HG02938 (cell line): Measurements from ENCODE around the gene AFAP1.

Source experiments
- ATAC-seq: cut with Tn5 transposase; IDR thresholded peaks from one replicate; pipeline ENCODE4 v1.9.1; 2021; ENCODE audit warnings: mild to moderate bottlenecking, moderate library complexity; ENCODE audit not compliant: unreplicated experiment

Gene AFAP1, protein sequence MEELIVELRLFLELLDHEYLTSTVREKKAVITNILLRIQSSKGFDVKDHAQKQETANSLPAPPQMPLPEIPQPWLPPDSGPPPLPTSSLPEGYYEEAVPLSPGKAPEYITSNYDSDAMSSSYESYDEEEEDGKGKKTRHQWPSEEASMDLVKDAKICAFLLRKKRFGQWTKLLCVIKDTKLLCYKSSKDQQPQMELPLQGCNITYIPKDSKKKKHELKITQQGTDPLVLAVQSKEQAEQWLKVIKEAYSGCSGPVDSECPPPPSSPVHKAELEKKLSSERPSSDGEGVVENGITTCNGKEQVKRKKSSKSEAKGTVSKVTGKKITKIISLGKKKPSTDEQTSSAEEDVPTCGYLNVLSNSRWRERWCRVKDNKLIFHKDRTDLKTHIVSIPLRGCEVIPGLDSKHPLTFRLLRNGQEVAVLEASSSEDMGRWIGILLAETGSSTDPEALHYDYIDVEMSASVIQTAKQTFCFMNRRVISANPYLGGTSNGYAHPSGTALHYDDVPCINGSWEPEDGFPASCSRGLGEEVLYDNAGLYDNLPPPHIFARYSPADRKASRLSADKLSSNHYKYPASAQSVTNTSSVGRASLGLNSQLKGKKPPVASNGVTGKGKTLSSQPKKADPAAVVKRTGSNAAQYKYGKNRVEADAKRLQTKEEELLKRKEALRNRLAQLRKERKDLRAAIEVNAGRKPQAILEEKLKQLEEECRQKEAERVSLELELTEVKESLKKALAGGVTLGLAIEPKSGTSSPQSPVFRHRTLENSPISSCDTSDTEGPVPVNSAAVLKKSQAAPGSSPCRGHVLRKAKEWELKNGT

DNA sequence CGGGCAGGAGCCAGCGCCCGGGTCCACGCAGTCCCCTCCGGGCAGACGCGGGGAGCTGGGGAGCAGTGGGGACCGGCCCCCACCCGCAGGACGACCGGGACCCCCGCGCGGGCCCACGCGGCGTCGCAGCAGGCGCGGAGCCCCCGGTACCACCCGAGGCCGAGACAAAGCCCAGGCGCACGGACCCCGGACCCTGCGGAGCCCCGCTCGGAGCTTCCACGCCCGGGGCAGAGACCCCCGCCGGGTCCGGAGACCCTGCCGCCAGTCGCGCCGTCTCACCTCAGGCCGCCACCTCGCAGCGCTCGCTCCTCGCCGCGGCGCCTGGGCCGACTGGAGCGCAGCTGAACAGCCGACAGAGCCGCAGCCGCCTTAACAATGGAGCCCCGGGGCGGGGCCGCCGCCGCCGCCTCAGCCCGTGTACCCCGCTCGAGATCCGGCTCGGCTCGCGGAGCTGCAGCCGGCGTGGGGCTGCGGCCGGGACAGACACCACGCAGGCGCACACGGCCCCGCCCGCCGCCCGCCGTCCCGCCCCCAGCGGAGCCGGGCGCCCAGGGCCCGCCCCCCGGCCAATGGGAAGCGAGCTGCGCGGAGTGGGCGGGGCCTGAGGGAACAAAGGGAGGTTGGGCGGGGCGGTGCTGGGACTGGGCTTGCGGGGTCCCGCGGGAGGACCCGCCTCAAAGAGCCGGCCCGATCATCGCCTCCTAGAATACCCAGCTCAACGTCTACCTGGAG is at the start of gene AFAP1:
Gene AFAP1 (minus strand): TSS at position 485 of the 732 bp plus-strand sequence. CDS start 67,783 bp downstream, outside the sequence.
- peak; percentile 70 for ATAC-seq

GRCh38 chr4:7988437-7988836 is 48.8 kb upstream of the AFAP1 start:
- no peak for ATAC-seq

- no peak for ATAC-seq
Observed at GRCh38 chr4:7987148-7987989, 47.7 kb upstream of the AFAP1 start.

GRCh38 chr4:7985891-7986441 is 46.3 kb upstream of the AFAP1 start:
- ATAC-seq = no peak

DNA sequence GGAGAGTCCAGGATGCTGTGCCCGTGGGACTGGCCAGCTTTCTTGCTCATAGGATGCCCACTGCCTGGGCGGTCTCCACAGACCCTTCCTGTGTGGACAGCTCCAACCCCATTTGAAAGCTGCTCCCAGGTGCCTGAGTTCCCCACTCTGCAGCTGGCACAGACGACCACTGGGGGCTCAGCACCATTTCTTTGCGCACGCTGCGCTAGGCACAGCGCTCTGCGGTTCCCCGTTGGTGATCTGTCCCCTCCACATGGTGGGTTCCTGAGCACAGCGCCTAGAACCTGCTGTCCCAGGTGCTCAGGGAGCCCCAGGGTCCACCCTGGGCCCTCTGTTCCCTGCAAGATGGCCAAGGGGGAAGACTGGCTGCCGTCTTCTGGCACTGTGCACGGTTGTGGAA is 45.4 kb upstream of the AFAP1 start:
- ATAC-seq = no peak

DNA sequence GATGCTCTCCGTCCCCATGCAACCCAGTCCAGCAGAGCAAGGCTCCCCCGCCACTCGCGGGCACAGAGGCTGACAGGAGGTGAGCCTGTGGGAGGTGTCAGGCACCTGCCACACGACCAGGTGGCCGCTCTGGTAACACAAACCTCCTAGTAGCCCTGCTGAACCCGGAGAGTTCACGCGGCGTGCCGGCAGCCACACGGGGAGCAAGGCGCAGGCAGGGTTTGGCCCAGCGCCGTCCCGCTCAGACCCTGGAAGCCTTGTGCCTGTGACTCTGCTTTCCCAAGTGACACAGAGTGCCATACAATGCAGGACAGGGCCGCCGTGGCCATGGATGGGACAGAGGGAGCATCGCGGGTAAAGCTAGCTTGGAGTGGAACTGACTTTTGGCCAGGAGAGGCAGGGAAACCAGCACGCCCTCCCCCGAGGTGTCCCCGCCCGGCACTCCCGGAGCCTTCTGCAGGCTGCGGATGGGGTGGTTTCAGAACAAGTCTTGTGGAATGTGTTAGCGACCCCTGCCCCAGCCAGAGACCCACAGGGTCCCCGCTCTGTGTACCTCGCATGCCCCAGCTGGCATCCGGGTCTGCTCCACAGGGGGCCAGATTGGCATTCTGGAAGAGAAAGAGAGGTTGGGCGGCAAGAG is 44.7 kb upstream of the AFAP1 start:
- ATAC-seq = no peak

- no peak for ATAC-seq
Observed at GRCh38 chr4:7983296-7983695, 43.6 kb upstream of the AFAP1 start.

GRCh38 chr4:7981738-7982394 is 42.2 kb upstream of the AFAP1 start:
- ATAC-seq = no peak

DNA sequence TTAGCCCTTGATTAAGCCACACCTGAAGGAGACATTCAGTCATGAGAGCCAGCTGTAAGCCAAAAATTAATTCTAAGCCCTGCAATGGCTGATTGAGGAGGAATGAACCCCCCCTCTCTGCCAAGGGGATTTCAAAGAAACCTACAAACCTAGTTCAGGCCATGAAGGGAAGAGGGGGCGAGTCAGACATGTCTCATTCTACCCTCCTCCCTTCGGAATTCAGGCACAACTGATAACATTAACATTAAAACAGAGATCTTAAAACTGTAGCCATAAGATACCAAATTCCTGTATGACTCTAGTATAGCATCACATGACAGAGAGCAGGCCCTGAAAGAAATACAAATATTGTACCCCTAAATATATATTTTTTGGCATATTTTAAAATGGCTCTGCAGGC is 40.4 kb upstream of the AFAP1 start:
- ATAC-seq = no peak

- ATAC-seq = no peak
Observed at GRCh38 chr4:7979652-7979968, 39.9 kb upstream of the AFAP1 start.

GRCh38 chr4:7978907-7979651 is 39.4 kb upstream of the AFAP1 start:
- ATAC-seq = no peak

DNA sequence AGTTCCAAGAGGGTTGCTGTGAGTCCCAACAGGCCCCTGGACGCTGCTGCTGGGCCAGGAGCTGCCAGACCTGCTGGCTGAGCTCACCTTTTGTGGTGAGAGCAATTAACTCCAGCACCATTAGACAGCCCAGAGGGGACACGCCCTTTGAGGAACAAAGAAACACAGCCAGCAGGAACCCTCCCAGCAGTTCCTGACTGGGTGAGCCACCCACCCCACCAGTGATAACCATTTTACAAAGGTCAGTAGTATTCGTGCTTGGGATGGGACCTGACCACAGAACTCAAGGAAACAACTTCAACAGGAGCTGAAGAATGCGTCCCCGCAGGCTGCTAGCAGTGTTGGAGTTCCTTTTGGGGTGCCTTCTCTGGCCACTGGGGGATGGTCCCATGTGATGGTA is 38.8 kb upstream of the AFAP1 start:
- ATAC-seq = no peak

GRCh38 chr4:7976634-7977033 is 37.0 kb upstream of the AFAP1 start:
- ATAC-seq = no peak

GRCh38 chr4:7976025-7976424 is 36.4 kb upstream of the AFAP1 start:
- no peak for ATAC-seq

- no peak for ATAC-seq
Observed at GRCh38 chr4:7974425-7974824, 34.8 kb upstream of the AFAP1 start.

DNA sequence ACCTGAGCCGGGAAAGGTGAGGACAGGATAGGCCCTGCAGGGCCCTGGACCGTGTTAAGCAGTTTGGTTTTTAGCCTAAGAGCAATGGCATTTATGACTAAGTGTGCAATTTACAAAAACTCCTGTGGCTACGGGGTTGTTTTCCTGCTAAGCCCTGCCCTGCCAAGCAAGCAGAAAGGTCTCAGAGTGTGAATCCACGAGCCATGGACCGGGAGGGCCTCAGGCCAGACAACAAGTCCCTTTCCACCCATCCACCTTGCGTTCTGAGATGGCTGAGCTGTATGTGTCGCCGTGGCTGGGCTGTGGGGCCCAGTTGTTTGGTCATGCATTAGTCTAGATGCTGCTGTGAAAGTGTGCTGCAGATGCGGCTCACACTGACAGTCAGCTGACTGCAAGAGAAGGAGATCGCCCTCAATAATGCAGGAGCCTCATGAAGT is 33.9 kb upstream of the AFAP1 start:
- no peak for ATAC-seq

DNA sequence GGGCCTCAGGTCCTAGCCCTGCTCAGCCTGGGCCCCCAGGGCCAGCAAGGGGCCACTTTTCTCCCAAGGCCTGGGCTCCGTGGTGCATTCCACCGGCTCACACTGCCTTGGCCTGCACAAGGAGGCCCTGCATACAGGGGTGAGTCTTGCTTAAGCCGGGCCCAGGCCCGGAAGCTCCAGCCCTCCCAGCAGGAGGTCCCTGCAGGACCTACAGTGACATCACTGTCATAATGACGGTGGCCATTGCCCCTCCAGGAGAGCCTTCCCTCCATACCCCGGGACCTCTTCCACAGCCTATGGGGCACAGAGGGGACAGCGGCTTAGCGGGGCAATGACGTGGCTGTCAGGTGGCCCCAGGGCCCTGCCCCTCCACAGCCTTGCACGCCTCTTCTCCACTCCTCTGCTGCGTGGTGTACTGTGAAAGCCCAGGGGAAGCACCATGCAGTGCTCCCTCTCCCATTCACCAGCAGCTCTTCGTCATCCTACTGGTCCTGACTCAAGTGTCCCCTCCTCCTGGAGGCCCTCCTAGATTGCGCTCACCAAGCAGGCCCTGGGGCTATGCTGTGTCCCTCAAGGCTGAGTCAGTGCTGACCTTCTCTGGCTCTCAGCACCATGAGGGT is 32.3 kb upstream of the AFAP1 start:
- ATAC-seq = no peak

- ATAC-seq = no peak
Observed at GRCh38 chr4:7971159-7971631, 31.5 kb upstream of the AFAP1 start.
